Astrocyte (in vitro differentiated cells and primary cell): Measurements from ENCODE around the gene ADM5. TPM values are rescaled to one million over a fixed set of nuclear protein-coding genes. Genes with fewer than 3 reads are reported as not detected.
A peak's percentile ranks its signal among the peaks of the same experiment; 100 is the strongest.

ENCODE experiments used
- DNase-seq: peaks from one replicate; pipeline ENCODE4 v3.0.0-alpha.2; 2010; ENCODE audit warnings: low read depth
- FAIRE-seq: peaks from 2 replicates; lab custom pipeline; 2011; peaks lifted over from hg19 to GRCh38; lab: Jason Lieb, UNC
- H2AFZ ChIP-seq: 2 replicates; pipeline ENCODE4 v1.6.0; 2012; ENCODE audit warnings: low read depth, low read length, inconsistent platforms
- H3K27ac ChIP-seq: 2 replicates; pipeline ENCODE4 v1.5.1; 2011; ENCODE audit warnings: low read depth, low read length, inconsistent platforms
- H3K27me3 ChIP-seq: 2 replicates; pipeline ENCODE4 v1.6.0; 2011; ENCODE audit warnings: low read length, inconsistent platforms; ENCODE audit not compliant: insufficient read depth
- H3K36me3 ChIP-seq: 2 replicates; pipeline ENCODE4 v1.5.1; 2011; ENCODE audit warnings: low read length, inconsistent platforms; ENCODE audit not compliant: insufficient read depth
- H3K4me1 ChIP-seq: 2 replicates; pipeline ENCODE4 v1.5.1; 2011; ENCODE audit warnings: low read length, inconsistent platforms; ENCODE audit not compliant: insufficient read depth
- H3K4me2 ChIP-seq: 2 replicates; pipeline ENCODE4 v1.6.0; 2012; ENCODE audit warnings: low read length, inconsistent platforms
- H3K4me3 ChIP-seq: 2 replicates; pipeline ENCODE4 v1.5.1; 2011; ENCODE audit warnings: low read depth, mild to moderate bottlenecking, low read length, inconsistent platforms; ENCODE audit not compliant: insufficient read depth
- H3K79me2 ChIP-seq: 2 replicates; pipeline ENCODE4 v1.6.0; 2012; ENCODE audit warnings: mild to moderate bottlenecking, low read length, inconsistent platforms; ENCODE audit not compliant: insufficient read depth
- H3K9ac ChIP-seq: 2 replicates; pipeline ENCODE4 v1.6.0; 2012; ENCODE audit warnings: mild to moderate bottlenecking, low read length, inconsistent platforms
- H3K9me3 ChIP-seq: 2 replicates; pipeline ENCODE4 v1.5.1; 2012; ENCODE audit warnings: low read depth, mild to moderate bottlenecking, low read length, inconsistent platforms; ENCODE audit not compliant: insufficient read depth
- H4K20me1 ChIP-seq: 2 replicates; pipeline ENCODE4 v1.6.0; 2012; ENCODE audit warnings: low read length, inconsistent platforms; ENCODE audit not compliant: insufficient read depth
- H3K27ac Mint-ChIP-seq: one replicate; pipeline ENCODE4 v1.8.0; 2021; ENCODE audit warnings: mild to moderate bottlenecking, mixed read lengths; ENCODE audit not compliant: unreplicated experiment
- H3K27me3 Mint-ChIP-seq: one replicate; pipeline ENCODE4 v1.8.0; 2021; ENCODE audit warnings: low read depth, mixed read lengths; ENCODE audit not compliant: unreplicated experiment
- H3K36me3 Mint-ChIP-seq: one replicate; pipeline ENCODE4 v1.8.0; 2021; ENCODE audit warnings: low read depth, mixed read lengths; ENCODE audit not compliant: unreplicated experiment
- H3K4me1 Mint-ChIP-seq: one replicate; pipeline ENCODE4 v1.8.0; 2021; ENCODE audit warnings: low read depth, mixed read lengths; ENCODE audit not compliant: unreplicated experiment
- H3K4me3 Mint-ChIP-seq: one replicate; pipeline ENCODE4 v1.8.0; 2021; ENCODE audit warnings: mild to moderate bottlenecking, moderate library complexity, mixed read lengths; ENCODE audit not compliant: unreplicated experiment
- H3K9me3 Mint-ChIP-seq: one replicate; pipeline ENCODE4 v1.8.0; 2021; ENCODE audit warnings: mild to moderate bottlenecking, mixed read lengths; ENCODE audit not compliant: unreplicated experiment
- EZH2 ChIP-seq: IDR thresholded peaks from 2 replicates; pipeline ENCODE4 v1.6.1; 2012; ENCODE audit warnings: mild to moderate bottlenecking, low read length, inconsistent platforms; ENCODE audit not compliant: insufficient read depth
- total RNA-seq: library from RNA; stranded (reverse); gene quantifications from 2 replicates; pipeline ENCODE4 v1.2.1, GENCODE V29; 2021
- TF ChIP-seq, protein P1 (sequence below): IDR thresholded peaks from 2 replicates; pipeline ENCODE4 v1.5.1; 2011; ENCODE audit warnings: low read depth, mild to moderate bottlenecking, inconsistent platforms, low read length, moderate library complexity; ENCODE audit not compliant: insufficient read depth

ADM5 gene
- total RNA-seq, 1 donor from 2014 or later = 1.6 TPM

- Histone ChIP-seq H3K9me3 (no peaks in the 10 kb centered on the region), H3K27ac (no peak overlapping the region), H3K9ac (peak overlapping the region; percentile 61), H3K4me1 (peaks cover 18% of the 10 kb centered on the region), H3K27me3 (no peaks in the 10 kb centered on the region), H3K79me2 (peaks cover 57% of the 10 kb centered on the region), H4K20me1 (peaks cover 64% of the 10 kb centered on the region), H3K36me3 (peaks cover 10% of the 10 kb centered on the region), H2AFZ (no peak overlapping the region), H3K4me2 (peak overlapping the region; percentile 93), H3K4me3 (no peak overlapping the region)
- no peak for FAIRE-seq
- H3K9me3 Mint-ChIP-seq = no peaks in the 10 kb centered on the region
- no peak for DNase-seq
- TF ChIP-seq, protein P1, sequence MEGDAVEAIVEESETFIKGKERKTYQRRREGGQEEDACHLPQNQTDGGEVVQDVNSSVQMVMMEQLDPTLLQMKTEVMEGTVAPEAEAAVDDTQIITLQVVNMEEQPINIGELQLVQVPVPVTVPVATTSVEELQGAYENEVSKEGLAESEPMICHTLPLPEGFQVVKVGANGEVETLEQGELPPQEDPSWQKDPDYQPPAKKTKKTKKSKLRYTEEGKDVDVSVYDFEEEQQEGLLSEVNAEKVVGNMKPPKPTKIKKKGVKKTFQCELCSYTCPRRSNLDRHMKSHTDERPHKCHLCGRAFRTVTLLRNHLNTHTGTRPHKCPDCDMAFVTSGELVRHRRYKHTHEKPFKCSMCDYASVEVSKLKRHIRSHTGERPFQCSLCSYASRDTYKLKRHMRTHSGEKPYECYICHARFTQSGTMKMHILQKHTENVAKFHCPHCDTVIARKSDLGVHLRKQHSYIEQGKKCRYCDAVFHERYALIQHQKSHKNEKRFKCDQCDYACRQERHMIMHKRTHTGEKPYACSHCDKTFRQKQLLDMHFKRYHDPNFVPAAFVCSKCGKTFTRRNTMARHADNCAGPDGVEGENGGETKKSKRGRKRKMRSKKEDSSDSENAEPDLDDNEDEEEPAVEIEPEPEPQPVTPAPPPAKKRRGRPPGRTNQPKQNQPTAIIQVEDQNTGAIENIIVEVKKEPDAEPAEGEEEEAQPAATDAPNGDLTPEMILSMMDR = no peak
- peak overlapping the region; percentile 75 for H3K4me3 Mint-ChIP-seq
- H3K27ac Mint-ChIP-seq = peak overlapping the region; percentile 86
- H3K36me3 Mint-ChIP-seq = peaks cover 9% of the 10 kb centered on the region
- peaks cover 6% of the 10 kb centered on the region for H3K4me1 Mint-ChIP-seq
- H3K27me3 Mint-ChIP-seq = no peaks in the 10 kb centered on the region
These were observed 9.5 kb upstream of the ADM5 start for GRCh38 chr19:49679771-49680413.

GRCh38 chr19:49680421-49681351 lies 8.7 kb upstream of the ADM5 start:
- peaks cover 6% of the 10 kb centered on the region for H3K4me1 Mint-ChIP-seq
- peak overlapping the region; percentile 61 for H3K9ac ChIP-seq
- peak overlapping the region; percentile 44 for H3K27ac ChIP-seq
- no peak for TF ChIP-seq EZH2
- TF ChIP-seq, protein P1 = peak; percentile 87
- peaks cover 60% of the 10 kb centered on the region for H3K79me2 ChIP-seq
- H3K4me1 ChIP-seq = peaks cover 18% of the 10 kb centered on the region
- H3K4me3 ChIP-seq = peak overlapping the region; percentile 20
- no peaks in the 10 kb centered on the region for H3K27me3 ChIP-seq
- no peaks in the 10 kb centered on the region for H3K27me3 Mint-ChIP-seq
- peaks cover 13% of the 10 kb centered on the region for H3K36me3 Mint-ChIP-seq
- H3K27ac Mint-ChIP-seq = peak overlapping the region; percentile 44
- no peak overlapping the region for H2AFZ ChIP-seq
- peaks cover 72% of the 10 kb centered on the region for H4K20me1 ChIP-seq
- FAIRE-seq = no peak
- no peaks in the 10 kb centered on the region for H3K9me3 Mint-ChIP-seq
- peaks cover 13% of the 10 kb centered on the region for H3K36me3 ChIP-seq
- H3K4me3 Mint-ChIP-seq = peak overlapping the region; percentile 73
- peak; percentile 27 for DNase-seq
- no peaks in the 10 kb centered on the region for H3K9me3 ChIP-seq
- H3K4me2 ChIP-seq = peak overlapping the region; percentile 93
